Pancreas (tissue), 10 donors: ENCODE measurements around the gene SH2B3. TPM values are rescaled to one million over a fixed set of nuclear protein-coding genes. Genes with fewer than 3 reads are reported as not detected.

Experiments
- ATAC-seq, 4 donors: fragments of 200-7000 bp; cut with Tn5 transposase; one replicate each; pipeline versions ENCODE4 v1.8.0 to v1.9.1; 2020; ENCODE audit warnings: mild to moderate bottlenecking in 4 of 4, moderate library complexity in 4 of 4
- DNase-seq, 6 donors: peaks; one replicate each; pipeline ENCODE4 v3.0.0-alpha.2; 2020
- FAIRE-seq: peaks from 2 replicates; lab custom pipeline; 2012; peaks lifted over from hg19 to GRCh38; lab: Jason Lieb, UNC
- H3K27ac ChIP-seq, 4 donors: fragments of 200-600 bp; sonication (generic); 1 replicate in 3 of 4; 2 replicates in 1 of 4; pipeline versions ENCODE4 v1.5.0 to v1.8.0; 2020
- H3K27me3 ChIP-seq, 4 donors: fragments of 200-600 bp; one replicate each; pipeline ENCODE4 v1.8.0; 2021
- H3K36me3 ChIP-seq, 3 donors: fragments of 200-600 bp; sonication (generic) in 1 of 3; one replicate each; pipeline versions ENCODE4 v1.5.0 to v1.8.0; 2020 to 2021
- H3K4me1 ChIP-seq, 3 donors: fragments of 200-600 bp; one replicate each; pipeline ENCODE4 v1.8.0; 2021
- H3K4me3 ChIP-seq, 4 donors: fragments of 200-600 bp; sonication (generic) in 2 of 4; one replicate each; pipeline versions ENCODE4 v1.5.0 to v1.8.0; 2020 to 2021
- H3K9me3 ChIP-seq, 4 donors: fragments of 200-600 bp; one replicate each; pipeline ENCODE4 v1.8.0; 2021
- WGBS, 2 donors: extraction: QIAGEN DNeasy Blood & Tissue Kit; methylation state at CpG; one replicate each; pipeline ENCODE4 v1.1.7; 2013; 5-methylcytosine and 5-hydroxymethylcytosine counted together
- intact Hi-C, 3 donors: fragments of 100-400 bp; cut with DNase I; formaldehyde crosslinking; loops; one replicate each; pipeline versions ENCODE4 v1.11.1 to v1.14.2; 2022
- polyA plus RNA-seq, 2 donors: library from polyadenylated mRNA; stranded (reverse); fragments of 200-250 nt; gene quantifications; one replicate each; pipeline ENCODE4 v1.2.3, GENCODE V29; 2013
- total RNA-seq, 6 donors: library from RNA; stranded (reverse); fragmentation: NEBNext Ultra II Directional in 4 of 6; extraction: Animal tissue kit (Norgen Biotek cat#: 25700) in 4 of 6; gene quantifications; one replicate each; pipeline versions ENCODE4 v1.2.1 to v1.2.4, GENCODE V29; 2021 to 2023
- TF ChIP-seq, protein P1 (sequence below), 4 donors: fragments of 200-600 bp; sonication (generic) in 3 of 4; IDR thresholded peaks; one replicate each; pipeline versions ENCODE4 v1.5.0 to v1.8.0; 2021; ENCODE audit warnings: antibody characterized with exemption in 4 of 4
- donor health status: healthy with polysubstance abuse.
- donor health status: DM: no; HTN: no; CAD: no; lungs with moderate emphysema.
- donor health status: DM: no; HTN: no; CAD: no.
- donor health status: control.
- donor health status: control.
- donor health status: Bipolar disorder and iron deficiency.
- donor health status: DM: yes; HTN: yes; CAD: no.
- donor health status: DM: no; HTN: no; CAD: no.
- donor health status: DM: no; HTN: no; CAD: no.
- donor health status: DM: yes; HTN: yes; CAD: no.

The SH2B3 gene
- total and polyA plus RNA-seq, 8 donors: 2.8 to 15.0 (median 6.5) TPM

DNA sequence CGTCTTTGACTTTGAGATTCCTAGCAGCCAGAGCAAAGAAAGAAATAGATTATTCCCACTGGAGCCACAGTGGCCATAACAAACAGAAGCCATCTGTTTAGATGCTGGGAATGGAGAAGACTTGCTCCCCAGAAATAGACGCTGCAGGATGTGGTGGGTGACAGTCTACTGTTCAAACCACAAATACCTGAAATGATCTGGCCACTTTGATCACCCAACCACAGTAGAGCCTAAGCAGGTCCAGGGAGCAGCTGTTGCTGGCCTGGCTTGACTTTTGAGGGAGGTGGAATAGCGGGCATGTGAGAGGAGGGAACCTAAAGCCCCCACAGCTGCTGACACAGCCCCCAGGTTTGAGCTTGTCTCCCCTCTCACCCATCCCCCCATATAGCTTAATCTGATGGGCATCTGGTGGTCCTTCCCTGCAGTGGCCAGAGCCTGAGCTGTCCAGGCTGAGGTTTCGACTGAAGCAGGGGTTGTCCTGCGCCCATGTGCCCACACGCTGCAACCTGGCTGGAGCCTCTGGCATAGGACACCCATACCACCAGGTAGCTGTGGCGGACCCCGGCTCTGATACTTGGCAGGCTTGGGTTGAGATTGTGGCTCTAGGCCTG lies 38.7 kb downstream of the SH2B3 start:
- H3K4me1 ChIP-seq: peaks cover 29 to 46% (median 43%) of the 10 kb centered on the region in 3 donors
- H3K36me3 ChIP-seq: no peaks in the 10 kb centered on the region
- intact Hi-C loops: no loop called here
- WGBS, 2 donors: 89 to 93% methylated on average over 8 of the region's 8 CpGs
- peak overlapping the region; percentile 66 to 75 (median 72) for H3K27ac ChIP-seq
- TF ChIP-seq, protein P1, sequence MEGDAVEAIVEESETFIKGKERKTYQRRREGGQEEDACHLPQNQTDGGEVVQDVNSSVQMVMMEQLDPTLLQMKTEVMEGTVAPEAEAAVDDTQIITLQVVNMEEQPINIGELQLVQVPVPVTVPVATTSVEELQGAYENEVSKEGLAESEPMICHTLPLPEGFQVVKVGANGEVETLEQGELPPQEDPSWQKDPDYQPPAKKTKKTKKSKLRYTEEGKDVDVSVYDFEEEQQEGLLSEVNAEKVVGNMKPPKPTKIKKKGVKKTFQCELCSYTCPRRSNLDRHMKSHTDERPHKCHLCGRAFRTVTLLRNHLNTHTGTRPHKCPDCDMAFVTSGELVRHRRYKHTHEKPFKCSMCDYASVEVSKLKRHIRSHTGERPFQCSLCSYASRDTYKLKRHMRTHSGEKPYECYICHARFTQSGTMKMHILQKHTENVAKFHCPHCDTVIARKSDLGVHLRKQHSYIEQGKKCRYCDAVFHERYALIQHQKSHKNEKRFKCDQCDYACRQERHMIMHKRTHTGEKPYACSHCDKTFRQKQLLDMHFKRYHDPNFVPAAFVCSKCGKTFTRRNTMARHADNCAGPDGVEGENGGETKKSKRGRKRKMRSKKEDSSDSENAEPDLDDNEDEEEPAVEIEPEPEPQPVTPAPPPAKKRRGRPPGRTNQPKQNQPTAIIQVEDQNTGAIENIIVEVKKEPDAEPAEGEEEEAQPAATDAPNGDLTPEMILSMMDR (IDR thresholded peaks at IDR 0.05): no peak
- no peak overlapping the region for H3K4me3 ChIP-seq
- no peak for FAIRE-seq
- H3K9me3 ChIP-seq: no peaks in the 10 kb centered on the region
- DNase-seq: no peak
- no peaks in the 10 kb centered on the region for H3K27me3 ChIP-seq
- no peak for ATAC-seq

DNA sequence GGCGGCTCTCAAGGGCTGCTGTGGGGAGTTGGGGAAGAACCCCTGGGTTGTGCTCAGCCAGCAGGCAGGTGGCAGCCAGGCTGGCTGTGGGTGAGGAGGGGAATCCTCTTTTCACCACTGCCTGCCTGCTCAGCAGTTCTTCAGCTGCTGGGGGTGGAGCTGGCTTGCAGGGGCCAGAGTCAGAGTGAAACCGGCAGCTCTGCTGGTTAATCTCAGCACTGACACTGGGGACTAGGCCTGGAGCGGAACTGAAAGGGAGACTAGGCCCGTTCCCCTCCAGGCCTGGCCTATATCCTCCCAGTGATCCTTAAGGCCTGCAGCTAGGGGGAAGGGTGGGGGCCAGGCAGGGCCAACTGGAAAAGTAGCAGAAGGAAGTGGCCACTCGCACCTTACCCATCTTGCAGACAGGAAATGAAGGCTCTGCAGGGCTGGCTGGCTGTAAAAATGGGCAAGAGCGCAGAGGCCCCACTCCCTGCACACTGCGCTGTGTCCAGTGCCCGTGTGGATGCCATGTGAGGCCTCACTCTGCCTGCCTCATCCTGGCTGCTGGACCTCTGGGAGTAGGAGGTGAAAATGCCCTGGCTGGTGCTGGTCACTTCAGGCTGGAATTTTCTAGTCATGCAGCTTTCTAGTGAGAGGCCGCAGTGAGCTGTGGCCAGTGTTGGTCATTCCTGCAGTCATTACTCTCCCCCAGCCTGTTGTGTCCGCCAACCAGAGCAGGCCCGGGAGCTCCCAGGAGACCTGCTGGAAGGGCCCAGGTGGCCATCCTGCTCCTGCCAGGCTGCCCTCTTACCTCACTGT lies 39.4 kb downstream of the SH2B3 start:
- no peaks in the 10 kb centered on the region for H3K9me3 ChIP-seq
- DNase-seq: peak in 3 of 6 donors; percentile 36 to 78 (median 70)
- peaks cover 29 to 46% (median 43%) of the 10 kb centered on the region in 3 donors for H3K4me1 ChIP-seq
- no peak overlapping the region for H3K4me3 ChIP-seq
- H3K27ac ChIP-seq: peak overlapping the region; percentile 66 to 75 (median 72)
- intact Hi-C loops: no loop called here
- 68 to 73% methylated on average over 10 to 11 of the region's 11 CpGs for WGBS, 2 donors
- FAIRE-seq: no peak
- ATAC-seq: peak in 3 of 4 donors; percentile 20 to 61 (median 48)
- no peaks in the 10 kb centered on the region for H3K36me3 ChIP-seq
- TF ChIP-seq, protein P1 (IDR thresholded peaks at IDR 0.05): no peak
- H3K27me3 ChIP-seq: no peaks in the 10 kb centered on the region

DNA sequence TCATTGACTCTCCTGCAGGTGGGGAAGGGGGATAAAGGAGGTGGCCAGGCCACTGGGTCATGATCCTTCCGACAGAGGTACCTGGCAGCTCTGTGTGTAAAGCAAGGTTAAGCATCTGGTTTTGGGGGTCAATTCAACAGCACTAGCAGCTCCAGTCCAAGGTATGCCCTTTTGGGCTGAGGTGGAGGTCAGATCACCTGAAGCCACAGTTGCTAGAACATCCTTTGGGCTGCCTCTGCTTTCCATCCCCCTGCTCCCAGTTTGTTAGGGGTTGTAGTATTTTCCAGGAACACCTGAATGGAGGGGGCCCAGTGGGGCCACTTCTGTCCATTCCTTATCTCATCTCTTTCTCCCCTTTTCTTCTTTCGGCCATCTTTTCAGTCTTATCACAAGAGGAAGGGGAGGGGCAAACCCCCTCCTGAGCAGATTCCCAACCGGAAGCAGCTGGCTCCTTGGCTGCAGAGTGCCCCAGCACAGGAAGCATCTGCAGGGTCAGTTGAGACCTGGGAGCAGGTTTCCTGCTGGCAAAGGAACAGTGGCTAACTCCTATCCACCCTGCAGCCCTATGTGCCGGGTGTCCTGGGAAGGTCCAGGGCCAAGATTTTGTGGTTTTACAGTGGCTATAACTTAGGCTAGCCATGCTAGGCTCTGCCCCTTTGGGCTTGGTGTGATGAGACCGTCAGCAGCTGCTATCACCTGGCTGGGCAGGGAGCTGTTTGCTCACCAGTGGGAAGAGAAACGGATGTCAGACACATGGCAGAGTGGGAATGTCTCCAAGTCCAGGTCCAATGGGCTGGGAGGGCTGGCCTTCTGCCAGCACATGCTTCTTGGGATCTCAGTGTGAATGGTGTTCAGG lies 40.2 kb downstream of the SH2B3 start:
- intact Hi-C loops: no loop called here
- ATAC-seq (peak; percentile 72 to 83 (median 76)), DNase-seq (peak; percentile 87 to 96 (median 92)), FAIRE-seq (no peak)
- H3K9me3 ChIP-seq: no peaks in the 10 kb centered on the region
- H3K4me1 ChIP-seq: peaks cover 29 to 46% (median 43%) of the 10 kb centered on the region in 3 donors
- peaks cover 0 to 4% (median 0%) of the 10 kb centered on the region in 3 donors for H3K36me3 ChIP-seq
- TF ChIP-seq, protein P1 (IDR thresholded peaks at IDR 0.05): no peak
- H3K27me3 ChIP-seq: no peaks in the 10 kb centered on the region
- H3K4me3 ChIP-seq: no peak overlapping the region
- WGBS, 2 donors: 17 to 26% methylated on average over 6 of the region's 6 CpGs
- H3K27ac ChIP-seq: peak overlapping the region; percentile 66 to 75 (median 72)

DNA sequence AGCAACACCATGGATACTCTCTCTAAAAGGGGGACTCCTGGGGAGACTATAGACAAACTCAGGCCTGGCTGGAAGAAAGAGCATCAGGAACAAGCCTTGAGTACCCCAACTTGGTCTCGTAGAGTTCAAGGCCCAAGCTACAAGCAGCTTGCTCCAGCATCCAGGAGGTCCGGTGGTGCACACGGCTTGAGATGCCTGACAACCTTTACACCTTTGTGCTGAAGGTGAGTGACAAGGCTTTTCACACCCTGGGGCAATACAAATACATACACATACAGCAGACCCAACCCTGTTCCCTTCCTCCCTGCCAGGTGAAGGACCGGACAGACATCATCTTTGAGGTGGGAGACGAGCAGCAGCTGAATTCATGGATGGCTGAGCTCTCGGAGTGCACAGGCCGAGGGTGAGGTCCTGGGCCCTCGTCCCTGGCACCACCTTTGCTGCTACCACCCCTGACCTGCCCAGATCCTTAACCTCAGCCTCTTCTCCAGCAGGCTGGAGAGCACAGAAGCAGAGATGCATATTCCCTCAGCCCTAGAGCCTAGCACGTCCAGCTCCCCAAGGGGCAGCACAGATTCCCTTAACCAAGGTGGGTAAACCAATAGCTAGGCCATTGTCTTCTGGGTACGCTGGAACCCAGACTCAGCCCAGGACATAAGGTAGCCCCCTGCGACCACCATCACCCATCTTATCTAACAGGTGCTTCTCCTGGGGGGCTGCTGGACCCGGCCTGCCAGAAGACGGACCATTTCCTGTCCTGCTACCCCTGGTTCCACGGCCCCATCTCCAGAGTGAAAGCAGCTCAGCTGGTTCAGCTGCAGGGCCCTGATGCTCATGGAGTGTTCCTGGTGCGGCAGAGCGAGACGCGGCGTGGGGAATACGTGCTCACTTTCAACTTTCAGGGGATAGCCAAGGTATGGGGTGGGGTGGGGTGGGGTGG lies 41.2 kb downstream of the SH2B3 start:
- H3K27ac ChIP-seq: peak overlapping the region in 3 of 4 donors; percentile 66 to 74 (median 70)

More for the DNA sequence above, 41.2 kb downstream of the SH2B3 start:
- no peaks in the 10 kb centered on the region for H3K9me3 ChIP-seq
- ATAC-seq (peak in 1 of 4 donors; percentile 2), DNase-seq (peak in 1 of 6 donors; percentile 12), FAIRE-seq (no peak)
- peaks cover 29 to 46% (median 43%) of the 10 kb centered on the region in 3 donors for H3K4me1 ChIP-seq
- peaks cover 0 to 4% (median 0%) of the 10 kb centered on the region in 3 donors for H3K36me3 ChIP-seq
- no peak overlapping the region for H3K4me3 ChIP-seq
- TF ChIP-seq, protein P1 (IDR thresholded peaks at IDR 0.05): no peak
- intact Hi-C loops: no loop called here
- 72 to 73% methylated on average over 20 of the region's 20 CpGs for WGBS, 2 donors
- H3K27me3 ChIP-seq: no peaks in the 10 kb centered on the region
